ENCODE results near the gene VPS50.

The VPS50 gene, protein sequence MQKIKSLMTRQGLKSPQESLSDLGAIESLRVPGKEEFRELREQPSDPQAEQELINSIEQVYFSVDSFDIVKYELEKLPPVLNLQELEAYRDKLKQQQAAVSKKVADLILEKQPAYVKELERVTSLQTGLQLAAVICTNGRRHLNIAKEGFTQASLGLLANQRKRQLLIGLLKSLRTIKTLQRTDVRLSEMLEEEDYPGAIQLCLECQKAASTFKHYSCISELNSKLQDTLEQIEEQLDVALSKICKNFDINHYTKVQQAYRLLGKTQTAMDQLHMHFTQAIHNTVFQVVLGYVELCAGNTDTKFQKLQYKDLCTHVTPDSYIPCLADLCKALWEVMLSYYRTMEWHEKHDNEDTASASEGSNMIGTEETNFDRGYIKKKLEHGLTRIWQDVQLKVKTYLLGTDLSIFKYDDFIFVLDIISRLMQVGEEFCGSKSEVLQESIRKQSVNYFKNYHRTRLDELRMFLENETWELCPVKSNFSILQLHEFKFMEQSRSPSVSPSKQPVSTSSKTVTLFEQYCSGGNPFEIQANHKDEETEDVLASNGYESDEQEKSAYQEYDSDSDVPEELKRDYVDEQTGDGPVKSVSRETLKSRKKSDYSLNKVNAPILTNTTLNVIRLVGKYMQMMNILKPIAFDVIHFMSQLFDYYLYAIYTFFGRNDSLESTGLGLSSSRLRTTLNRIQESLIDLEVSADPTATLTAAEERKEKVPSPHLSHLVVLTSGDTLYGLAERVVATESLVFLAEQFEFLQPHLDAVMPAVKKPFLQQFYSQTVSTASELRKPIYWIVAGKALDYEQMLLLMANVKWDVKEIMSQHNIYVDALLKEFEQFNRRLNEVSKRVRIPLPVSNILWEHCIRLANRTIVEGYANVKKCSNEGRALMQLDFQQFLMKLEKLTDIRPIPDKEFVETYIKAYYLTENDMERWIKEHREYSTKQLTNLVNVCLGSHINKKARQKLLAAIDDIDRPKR

GRCh38 chr7:93231799-93232672, at the start of gene VPS50:
TSS of gene VPS50 (plus strand) at chr7:93232366. CDS start at chr7:93232468, 102 bp downstream.
- peak; percentile 99 for DNase-seq

GRCh38 chr7:93185303-93186027, 46.7 kb upstream of the VPS50 start:
- no peak for DNase-seq

- no peak for DNase-seq
Measured at GRCh38 chr7:93188870-93189634, 43.1 kb upstream of the VPS50 start.

- no peak for DNase-seq
Measured at GRCh38 chr7:93194386-93194785, 37.8 kb upstream of the VPS50 start.

DNA sequence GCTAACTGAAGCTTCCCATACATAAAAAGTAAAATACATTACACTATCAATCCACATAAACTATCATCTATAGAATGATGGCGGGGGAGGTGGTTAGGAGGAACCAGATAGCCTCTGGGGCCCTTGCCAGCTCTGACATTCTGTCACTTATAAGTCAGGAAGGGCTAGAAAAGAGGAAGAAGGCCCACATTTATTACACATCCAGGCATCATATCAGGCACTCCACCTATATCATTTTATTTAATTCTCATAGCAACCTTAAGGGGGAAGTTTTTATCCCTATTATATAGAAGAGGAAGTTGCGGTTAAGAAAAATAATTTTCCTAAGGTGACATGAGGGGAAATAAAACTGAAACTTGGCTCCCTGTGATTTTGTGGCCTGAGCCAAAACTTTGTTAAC, 35.8 kb upstream of the VPS50 start:
- no peak for DNase-seq

- DNase-seq, result no peak
Measured at GRCh38 chr7:93198472-93198871, 33.7 kb upstream of the VPS50 start.

GRCh38 chr7:93202594-93203250, 29.4 kb upstream of the VPS50 start:
- no peak for DNase-seq

DNA sequence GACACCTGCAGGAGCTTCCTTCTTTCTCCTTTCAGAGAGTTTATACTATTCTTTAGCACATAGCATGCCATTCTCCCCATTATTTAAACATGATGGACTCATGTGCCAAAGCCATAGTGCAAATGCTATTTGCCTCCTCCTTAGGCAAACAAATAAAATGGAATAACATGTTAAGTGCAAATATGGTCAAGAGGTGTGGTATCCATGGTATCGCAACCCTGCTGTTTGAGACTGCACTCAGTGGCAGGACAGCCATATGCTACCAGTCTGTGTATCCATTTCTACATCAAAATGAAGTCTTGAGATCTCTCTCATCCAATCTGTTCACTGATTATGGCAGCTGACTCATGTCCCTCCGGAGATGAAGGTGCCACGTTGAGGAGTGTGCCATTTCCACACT, 28.7 kb upstream of the VPS50 start:
- no peak for DNase-seq

DNA sequence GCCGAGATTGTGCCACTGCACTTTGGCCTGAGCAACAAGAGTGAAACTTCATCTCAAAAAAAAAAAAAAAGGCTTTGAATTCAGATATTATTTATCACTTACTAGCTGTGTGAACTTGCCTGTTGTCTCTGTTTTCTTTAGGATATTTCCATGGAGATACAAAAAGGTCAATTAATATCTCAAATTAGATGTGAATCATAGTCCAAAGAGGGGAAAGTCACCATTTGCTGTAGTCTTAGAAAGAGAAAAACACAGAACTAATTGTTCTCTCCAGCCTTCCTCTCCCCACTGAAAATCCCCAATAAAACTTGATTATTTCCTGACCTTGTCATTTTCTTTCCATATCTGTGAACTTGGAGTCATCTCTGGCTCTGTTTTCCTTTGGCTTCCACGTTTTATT, 27.1 kb upstream of the VPS50 start:
- no peak for DNase-seq

DNA sequence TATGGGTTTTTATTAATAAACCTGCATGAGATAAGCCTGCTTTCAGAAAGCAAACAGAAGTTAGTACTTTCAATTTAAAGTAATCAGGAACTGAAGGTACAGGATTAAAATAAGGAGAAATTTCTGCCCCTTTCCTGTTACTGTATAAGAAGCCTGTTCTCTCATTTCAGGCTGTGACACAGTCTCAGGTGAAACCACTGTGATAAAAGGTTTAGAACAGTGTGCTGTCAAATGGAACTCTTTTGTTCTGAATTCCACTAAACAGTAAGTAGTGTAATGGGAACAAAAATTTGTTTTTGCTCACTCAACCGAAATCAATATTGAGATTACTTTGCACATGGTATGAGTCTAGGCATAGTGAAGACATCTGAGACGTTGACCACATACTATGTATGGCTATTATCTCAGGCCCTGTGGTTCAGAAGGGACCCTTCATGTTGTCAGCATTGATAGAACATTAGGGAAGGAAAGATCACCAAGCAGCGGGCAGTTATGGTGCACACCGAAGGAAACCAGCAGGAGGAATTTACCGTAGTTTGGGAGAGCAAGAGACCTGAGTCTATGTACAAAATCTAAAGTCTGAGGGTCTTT, 20.8 kb upstream of the VPS50 start:
- DNase-seq, result no peak

- DNase-seq, result no peak
Measured at GRCh38 chr7:93212881-93213280, 19.3 kb upstream of the VPS50 start.

DNA sequence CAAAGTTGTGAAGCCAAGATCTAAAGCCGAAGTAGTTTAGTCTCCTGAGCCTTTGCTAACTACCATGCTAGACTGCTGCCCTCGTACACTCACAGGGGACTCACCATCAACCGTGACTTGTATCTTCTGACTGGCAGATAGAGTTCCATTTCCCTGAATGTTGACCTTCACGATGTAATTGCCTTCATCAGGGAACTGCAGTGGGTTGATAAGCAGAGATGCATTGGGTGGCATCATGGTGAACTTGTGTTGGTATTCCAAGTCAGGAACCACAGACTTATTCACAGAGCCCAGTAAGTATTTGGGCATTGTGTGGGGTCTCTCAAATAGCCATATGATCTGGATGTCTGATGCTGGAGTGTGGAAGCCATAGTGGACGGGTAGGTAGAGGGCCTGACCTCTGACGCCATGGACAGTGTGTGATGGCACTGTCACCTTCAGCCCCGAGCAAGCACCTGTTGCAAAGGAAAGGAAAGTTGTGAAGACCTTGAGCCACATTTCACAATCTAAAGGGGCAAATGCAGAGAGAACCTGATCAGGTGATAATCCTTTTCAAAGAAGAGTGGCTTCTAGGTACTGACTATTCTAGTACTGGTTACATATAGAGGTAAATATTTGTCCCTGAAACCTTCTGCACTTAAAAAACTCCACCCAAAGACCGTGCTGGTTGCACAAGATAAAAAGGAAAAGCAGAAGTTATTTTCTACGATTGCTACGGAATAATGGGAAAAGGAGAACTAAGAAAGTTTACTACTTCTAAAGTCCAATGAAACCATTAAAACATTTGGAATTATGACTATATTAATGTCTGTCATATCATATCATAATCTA, 13.0 kb upstream of the VPS50 start:
- no peak for DNase-seq

DNA sequence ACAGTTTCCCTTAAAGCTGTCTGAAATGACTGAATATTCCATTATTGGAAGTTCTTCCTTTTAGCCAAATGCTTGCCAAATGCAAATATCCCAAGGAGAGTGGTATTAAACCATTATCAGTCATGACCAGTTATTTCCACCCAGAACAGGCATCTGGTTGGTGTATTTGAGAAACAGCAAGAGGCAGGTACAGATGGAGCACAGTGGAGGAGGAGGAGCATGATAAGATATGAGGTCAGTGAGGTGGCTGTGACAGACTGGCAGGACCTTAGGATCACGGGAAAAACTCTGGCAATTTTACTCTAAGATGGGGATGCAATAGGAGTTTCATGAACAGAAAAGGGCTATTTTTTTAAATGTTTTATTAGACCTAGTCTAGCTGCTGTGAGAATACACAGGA, 12.3 kb upstream of the VPS50 start:
- no peak for DNase-seq

DNA sequence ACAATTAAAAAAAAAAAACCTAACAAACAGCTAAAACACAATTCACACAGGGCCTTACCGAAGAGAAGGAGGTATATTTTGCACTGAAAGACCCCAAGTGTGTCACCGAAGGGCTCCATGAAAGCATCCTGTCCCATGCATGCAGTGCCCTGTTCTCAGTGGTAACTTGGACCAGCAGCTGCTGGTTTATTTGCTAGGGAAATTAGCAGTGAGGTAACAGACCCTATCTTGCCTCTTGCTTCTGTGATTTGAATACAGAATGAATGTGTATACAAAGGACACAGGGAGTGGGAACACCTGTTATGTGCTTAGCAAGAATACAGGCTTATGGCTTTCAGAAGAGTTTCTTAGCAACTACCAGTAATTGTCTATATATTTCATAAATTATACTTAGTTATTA, 5.9 kb upstream of the VPS50 start, which contains the start of gene HEPACAM2:
Gene HEPACAM2 (minus strand): TSS at position 160 of the 400 bp plus-strand sequence.
- DNase-seq, result no peak

DNA sequence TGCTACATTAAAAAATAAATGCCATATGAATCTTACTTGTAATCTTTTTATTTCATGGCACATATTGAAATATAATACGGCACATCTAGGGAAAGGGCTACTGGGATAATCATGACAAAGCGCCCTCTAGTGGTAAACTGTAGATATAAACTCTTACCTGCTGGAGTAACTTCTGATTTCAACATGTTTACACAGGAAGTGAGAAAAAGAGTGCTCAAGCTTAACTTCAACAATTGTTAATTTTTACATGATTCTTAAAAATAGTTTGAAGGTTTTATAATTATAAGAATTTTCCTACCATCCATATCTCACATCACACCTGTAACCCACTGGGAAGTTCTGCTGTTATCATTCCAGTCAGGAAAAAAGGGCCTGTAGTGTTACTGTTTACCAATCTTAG, 3.9 kb upstream of the VPS50 start:
- no peak for DNase-seq

- DNase-seq, result no peak
Measured at GRCh38 chr7:93231259-93231658, 907 bp upstream of the VPS50 start.

DNA sequence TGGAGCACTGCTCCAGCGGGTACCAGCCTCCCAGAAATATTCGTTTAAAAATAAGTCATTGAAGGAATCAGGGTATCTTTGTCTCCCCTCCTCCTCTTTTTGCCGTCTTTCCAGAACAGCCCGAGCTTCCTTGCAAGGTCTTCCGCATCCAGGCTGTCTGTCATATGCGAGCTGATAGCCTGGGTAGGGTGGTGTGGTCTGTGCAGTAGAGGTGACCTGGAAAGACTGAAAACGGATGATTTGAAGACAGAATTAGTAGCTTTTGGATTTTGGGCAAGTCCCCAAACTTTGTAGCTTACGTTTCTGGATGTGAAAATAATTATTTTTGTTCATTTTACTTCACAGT, 480 bp downstream of the VPS50 start:
- DNase-seq, result no peak

DNA sequence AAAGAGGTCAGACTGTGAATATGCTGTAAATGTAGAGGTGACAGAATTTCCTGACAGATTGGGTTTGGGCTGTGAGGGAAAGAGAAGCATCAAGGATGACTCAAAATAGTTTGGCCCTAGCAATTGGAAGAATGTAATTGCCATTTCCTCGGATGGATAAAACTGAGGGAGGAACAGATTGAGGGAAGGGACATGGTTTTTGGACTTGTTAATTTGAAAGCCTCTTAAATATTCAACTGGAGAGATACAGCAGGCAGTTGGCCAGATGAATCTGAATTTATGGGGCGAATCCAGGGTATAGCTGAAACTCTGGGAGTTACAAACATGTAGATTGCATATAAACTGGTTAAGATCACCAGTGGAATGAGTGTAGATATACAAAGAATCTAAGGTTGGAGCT, 3.4 kb downstream of the VPS50 start:
- DNase-seq, result no peak

DNA sequence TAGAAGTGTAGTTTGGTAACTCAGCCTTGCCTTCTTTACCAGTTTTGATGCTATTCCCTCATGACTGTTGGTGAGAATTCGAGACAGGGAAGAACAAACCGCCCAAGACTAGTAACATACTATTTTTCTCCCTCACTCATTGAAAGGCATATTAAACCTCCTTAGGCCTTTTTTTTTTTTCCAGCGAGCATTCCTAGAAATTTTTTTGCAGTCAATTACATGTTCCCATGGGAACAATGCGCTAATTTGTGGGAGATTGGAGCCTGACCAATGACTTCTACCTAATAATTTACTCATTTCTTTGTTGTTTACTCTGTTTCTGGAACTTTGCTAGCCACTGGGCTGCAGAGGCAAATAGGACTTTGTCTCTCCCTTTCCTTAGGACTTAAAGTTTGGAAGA, 6.0 kb downstream of the VPS50 start:
- no peak for DNase-seq

GRCh38 chr7:93238748-93239147, 6.6 kb downstream of the VPS50 start:
- no peak for DNase-seq

Data from islet precursor cell (in vitro differentiated cells).